AG04450 (cell line): ENCODE data around the gene FN1. TPM values are rescaled to one million over a fixed set of nuclear protein-coding genes. Genes with fewer than 3 reads are reported as not detected.

Experiments used
- CTCF ChIA-PET: fragments of 300-600, 350-600 bp; formaldehyde crosslinking; extraction: SDS; loops from one replicate; lab custom pipeline; 2022; ENCODE audit warnings: antibody characterized with exemption, inconsistent platforms; lab: Charles Lee
- POLR2A ChIA-PET: fragments of 350-600 bp; formaldehyde crosslinking; extraction: SDS; loops from one replicate; lab custom pipeline; 2021; ENCODE audit warnings: antibody characterized with exemption, inconsistent platforms; lab: Yijun Ruan, JAX
- DNase-seq: peaks from one replicate; pipeline ENCODE4 v3.0.0-alpha.2; 2011; ENCODE audit warnings: low read depth, low spot score
- H3K27ac ChIP-seq: one replicate; pipeline ENCODE4 v1.5.1; 2012; ENCODE audit warnings: low read depth, low read length, control low read depth
- H3K27me3 ChIP-seq: one replicate; pipeline ENCODE4 v1.6.0; 2012; ENCODE audit warnings: low read length; ENCODE audit not compliant: control insufficient read depth, insufficient read depth
- H3K4me3 ChIP-seq: 2 replicates; pipeline ENCODE4 v1.5.1; 2011; ENCODE audit warnings: mild to moderate bottlenecking, low read depth, low read length, control low read depth
- H3K9me3 ChIP-seq: 2 replicates; pipeline ENCODE4 v1.5.1; 2012; ENCODE audit warnings: low read length; ENCODE audit not compliant: control insufficient read depth, insufficient read depth
- polyA plus RNA-seq: library from polyadenylated mRNA; depleted of rRNA; stranded (reverse); fragments of >200 nt; gene quantifications from 2 replicates; pipeline ENCODE4 v1.2.3, GENCODE V29; 2011
- TF ChIP-seq, protein P1 (sequence below): IDR thresholded peaks from 2 replicates; pipeline ENCODE4 v1.5.1; 2011; ENCODE audit warnings: low read depth, low read length, control low read depth, inconsistent platforms

Gene FN1
- polyA plus RNA-seq, 1 experiment, result 6,646 TPM

DNA sequence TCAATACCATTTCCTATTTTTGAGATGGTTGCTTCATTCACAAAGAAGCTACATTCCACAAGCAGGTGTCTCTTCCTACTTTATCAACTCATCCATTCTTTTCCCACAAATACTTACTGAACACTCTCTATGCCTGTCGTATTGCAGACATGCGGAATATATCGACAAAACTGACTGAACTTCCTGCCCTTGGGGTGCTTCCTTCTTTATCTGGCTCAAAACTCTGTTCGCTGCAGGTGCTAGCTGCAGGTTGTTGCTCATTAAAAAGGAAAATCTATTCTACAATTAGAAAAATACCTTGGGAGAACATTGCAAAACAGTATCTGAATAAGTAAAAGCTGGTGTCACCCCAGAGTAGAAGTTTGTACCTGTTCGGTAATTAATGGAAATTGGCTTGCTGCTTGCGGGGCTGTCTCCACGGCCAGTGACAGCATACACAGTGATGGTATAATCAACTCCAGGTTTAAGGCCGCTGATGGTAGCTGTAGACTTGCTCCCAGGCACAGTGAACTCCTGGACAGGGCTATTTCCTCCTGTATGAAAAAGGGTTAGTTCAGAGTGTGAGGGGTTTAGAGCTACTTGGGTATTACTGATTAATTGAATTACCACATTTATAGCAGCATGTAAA lies 52.1 kb downstream of the FN1 start:
- no peak for DNase-seq
- ChIA-PET CTCF (interaction anchor here (0.5 kb wide), 1 partner anchor 10 kb away, joined by 3 read pairs; no protein-coding TSS in a partner anchor), POLR2A (interaction anchor here (0.5 kb wide), 1 partner anchor 247 kb away, joined by 3 read pairs; no protein-coding TSS in a partner anchor)
- TF ChIP-seq, protein P1, sequence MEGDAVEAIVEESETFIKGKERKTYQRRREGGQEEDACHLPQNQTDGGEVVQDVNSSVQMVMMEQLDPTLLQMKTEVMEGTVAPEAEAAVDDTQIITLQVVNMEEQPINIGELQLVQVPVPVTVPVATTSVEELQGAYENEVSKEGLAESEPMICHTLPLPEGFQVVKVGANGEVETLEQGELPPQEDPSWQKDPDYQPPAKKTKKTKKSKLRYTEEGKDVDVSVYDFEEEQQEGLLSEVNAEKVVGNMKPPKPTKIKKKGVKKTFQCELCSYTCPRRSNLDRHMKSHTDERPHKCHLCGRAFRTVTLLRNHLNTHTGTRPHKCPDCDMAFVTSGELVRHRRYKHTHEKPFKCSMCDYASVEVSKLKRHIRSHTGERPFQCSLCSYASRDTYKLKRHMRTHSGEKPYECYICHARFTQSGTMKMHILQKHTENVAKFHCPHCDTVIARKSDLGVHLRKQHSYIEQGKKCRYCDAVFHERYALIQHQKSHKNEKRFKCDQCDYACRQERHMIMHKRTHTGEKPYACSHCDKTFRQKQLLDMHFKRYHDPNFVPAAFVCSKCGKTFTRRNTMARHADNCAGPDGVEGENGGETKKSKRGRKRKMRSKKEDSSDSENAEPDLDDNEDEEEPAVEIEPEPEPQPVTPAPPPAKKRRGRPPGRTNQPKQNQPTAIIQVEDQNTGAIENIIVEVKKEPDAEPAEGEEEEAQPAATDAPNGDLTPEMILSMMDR, result no peak
- Histone ChIP-seq H3K9me3 (no peaks in the 10 kb centered on the region), H3K27me3 (no peaks in the 10 kb centered on the region), H3K4me3 (no peak overlapping the region), H3K27ac (no peak overlapping the region)

DNA sequence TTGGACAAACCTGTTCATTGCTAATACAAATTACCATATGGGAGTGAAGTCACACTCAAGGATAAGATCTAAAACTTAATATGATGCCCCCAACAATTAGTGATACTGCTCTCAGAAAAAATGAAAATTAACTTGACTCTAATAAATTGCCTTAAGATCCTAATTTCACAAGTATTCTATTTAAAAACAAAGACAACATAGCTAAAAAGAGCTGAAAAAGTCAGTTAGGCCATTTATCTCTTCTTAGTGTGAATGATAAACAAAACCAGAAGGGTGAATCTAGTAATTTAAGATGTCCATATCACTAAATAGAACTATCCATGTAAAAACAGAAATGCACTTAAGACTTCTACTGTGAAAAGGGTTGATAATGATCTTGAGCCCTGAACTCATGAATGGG lies 53.4 kb downstream of the FN1 start:
- ChIA-PET CTCF (no interaction called here), POLR2A (no interaction called here)
- TF ChIP-seq, protein P1, result no peak
- H3K9me3 ChIP-seq, result no peaks in the 10 kb centered on the region
- H3K27me3 ChIP-seq, result no peaks in the 10 kb centered on the region
- H3K27ac ChIP-seq, result no peak overlapping the region
- H3K4me3 ChIP-seq, result no peak overlapping the region
- no peak for DNase-seq

DNA sequence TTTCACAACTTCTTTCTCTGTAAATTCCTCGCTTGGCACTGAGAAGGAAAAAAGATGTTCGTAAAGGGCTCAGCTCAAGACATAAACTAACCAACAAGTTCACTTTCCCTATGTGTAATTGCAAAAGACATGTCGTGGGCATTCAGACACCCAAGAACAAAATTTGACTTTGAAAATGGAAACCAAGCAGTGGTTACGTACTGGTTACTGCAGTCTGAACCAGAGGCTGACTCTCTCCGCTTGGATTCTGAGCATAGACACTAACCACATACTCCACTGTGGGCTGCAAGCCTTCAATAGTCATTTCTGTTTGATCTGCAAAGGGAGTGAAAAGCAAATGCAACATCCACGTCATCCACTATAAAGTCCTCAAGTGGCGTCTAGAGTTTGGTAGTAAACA lies 53.9 kb downstream of the FN1 start:
- H3K9me3 ChIP-seq, result no peaks in the 10 kb centered on the region
- no peaks in the 10 kb centered on the region for H3K27me3 ChIP-seq
- H3K27ac ChIP-seq, result no peak overlapping the region
- DNase-seq, result no peak
- ChIA-PET CTCF (no interaction called here), POLR2A (no interaction called here)
- H3K4me3 ChIP-seq, result no peak overlapping the region
- TF ChIP-seq, protein P1, result no peak

DNA sequence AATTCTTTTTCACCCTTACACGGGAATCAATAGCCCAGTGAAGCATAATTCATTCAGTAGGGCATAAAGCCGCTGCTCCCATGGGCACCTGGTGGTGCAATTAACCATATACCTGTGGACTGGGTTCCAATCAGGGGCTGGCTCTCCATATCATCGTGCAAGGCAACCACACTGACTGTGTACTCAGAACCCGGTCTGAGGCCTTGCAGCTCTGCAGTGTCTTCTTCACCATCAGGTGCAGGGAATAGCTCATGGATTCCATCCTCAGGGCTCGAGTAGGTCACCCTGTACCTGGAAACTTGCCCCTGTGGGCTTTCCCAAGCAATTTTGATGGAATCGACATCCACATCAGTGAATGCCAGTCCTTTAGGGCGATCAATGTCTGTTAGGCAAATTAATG lies 55.2 kb downstream of the FN1 start:
- H3K4me3 ChIP-seq, result no peak overlapping the region
- no peaks in the 10 kb centered on the region for H3K9me3 ChIP-seq
- CTCF ChIA-PET, result no interaction called here
- TF ChIP-seq, protein P1, result no peak
- POLR2A ChIA-PET, result no interaction called here
- H3K27ac ChIP-seq, result peak overlapping the region; percentile 3
- DNase-seq, result no peak
- H3K27me3 ChIP-seq, result no peaks in the 10 kb centered on the region

DNA sequence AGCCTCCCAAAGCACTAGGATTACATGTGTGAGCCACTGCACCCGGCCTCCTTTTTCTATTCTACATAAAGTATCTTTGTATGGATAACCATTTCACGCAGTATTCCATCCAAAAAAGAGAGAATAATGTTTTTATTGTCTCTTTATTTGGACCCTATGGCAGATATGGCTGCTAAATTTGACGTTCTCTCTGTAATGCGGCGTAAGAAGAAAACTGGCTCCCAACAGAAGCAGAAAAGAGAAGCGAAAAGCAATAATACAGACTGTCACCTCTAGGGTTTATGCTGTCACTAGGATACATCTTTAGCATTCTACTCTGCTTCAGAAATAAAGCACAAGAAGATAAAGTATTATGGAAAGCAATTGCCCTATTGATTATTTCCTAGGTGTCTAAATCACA lies 55.9 kb downstream of the FN1 start:
- ChIA-PET CTCF (no interaction called here), POLR2A (no interaction called here)
- no peak for DNase-seq
- TF ChIP-seq, protein P1, result no peak
- Histone ChIP-seq H3K27ac (no peak overlapping the region), H3K27me3 (no peaks in the 10 kb centered on the region), H3K9me3 (no peaks in the 10 kb centered on the region), H3K4me3 (no peak overlapping the region)
